ENCODE results near the gene TCTN2. TPM values are rescaled to one million over a fixed set of nuclear protein-coding genes. Genes with fewer than 3 reads are reported as not detected.

Gene TCTN2
- total and polyA plus RNA-seq, 10 of the 15 experiments (the other 5 are each of a cell fraction or from before 2014, with no cell fraction given), result 0.55 to 5.5 (median 3.3) TPM

GRCh38 chr12:123633379-123634141 lies 37.4 kb upstream of the TCTN2 start, which contains the start of the genes EIF2B1 and GTF2H3 (continued):
- TF ChIP-seq BACH1 (IDR thresholded peaks at IDR 0.05; ENCODE audit: borderline replicate concordance) (no peak), SIX5 (IDR thresholded peaks at IDR 0.05; ENCODE audit: low read depth, low read length, severe bottlenecking) (peak; percentile 76), IKZF1 (conservative IDR thresholded peaks at IDR 0.05) (peak; percentile 98), ZNF687 (IDR thresholded peaks at IDR 0.05) (peak; percentile 59; the same call in 1 of the 2 replicates), ZNF592 (IDR thresholded peaks at IDR 0.05) (no peak), JUND (IDR thresholded peaks at IDR 0.05; ENCODE audit: low read depth, low read length) (no peak), USF2 (IDR thresholded peaks at IDR 0.05; ENCODE audit: borderline replicate concordance, low read depth, low read length) (peak; percentile 22), SPI1 (IDR thresholded peaks at IDR 0.05; ENCODE audit: borderline replicate concordance, insufficient read depth, low read depth, low read length) (peak; percentile 77), CEBPZ (IDR thresholded peaks at IDR 0.05; ENCODE audit: low read depth, low read length) (peak; percentile 38; the same call in 1 of the 2 replicates), HCFC1 (IDR thresholded peaks at IDR 0.05; ENCODE audit: low read length) (peak; percentile 94), BCL3 (IDR thresholded peaks at IDR 0.05; ENCODE audit: borderline replicate concordance, insufficient read depth, low read depth, low read length, poor library complexity, severe bottlenecking) (peak; percentile 8), PAX8 (IDR thresholded peaks at IDR 0.05) (no peak)
